ENCODE measurements around the gene RSPH1.

DNA sequence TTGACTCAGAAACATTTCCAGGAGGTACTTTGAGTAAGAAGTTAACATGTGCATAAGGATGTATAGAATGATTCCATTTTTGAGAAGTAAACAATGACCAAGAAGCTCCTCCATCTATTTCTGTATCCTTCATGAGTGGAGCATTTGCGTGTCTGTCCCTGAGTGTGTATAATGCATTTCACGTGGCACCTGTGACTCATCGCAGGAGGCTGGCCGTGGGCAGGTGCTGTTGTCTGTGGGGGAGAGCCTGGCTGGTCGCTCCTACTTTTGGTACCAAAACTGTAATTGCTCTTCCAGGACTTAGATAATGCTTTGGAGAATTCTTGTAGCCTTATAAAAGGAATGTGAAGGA is 34.1 kb upstream of the RSPH1 start:
- no peak for TF ChIP-seq POLR2A (IDR thresholded peaks at IDR 0.05)
- TF ChIP-seq, protein P1, sequence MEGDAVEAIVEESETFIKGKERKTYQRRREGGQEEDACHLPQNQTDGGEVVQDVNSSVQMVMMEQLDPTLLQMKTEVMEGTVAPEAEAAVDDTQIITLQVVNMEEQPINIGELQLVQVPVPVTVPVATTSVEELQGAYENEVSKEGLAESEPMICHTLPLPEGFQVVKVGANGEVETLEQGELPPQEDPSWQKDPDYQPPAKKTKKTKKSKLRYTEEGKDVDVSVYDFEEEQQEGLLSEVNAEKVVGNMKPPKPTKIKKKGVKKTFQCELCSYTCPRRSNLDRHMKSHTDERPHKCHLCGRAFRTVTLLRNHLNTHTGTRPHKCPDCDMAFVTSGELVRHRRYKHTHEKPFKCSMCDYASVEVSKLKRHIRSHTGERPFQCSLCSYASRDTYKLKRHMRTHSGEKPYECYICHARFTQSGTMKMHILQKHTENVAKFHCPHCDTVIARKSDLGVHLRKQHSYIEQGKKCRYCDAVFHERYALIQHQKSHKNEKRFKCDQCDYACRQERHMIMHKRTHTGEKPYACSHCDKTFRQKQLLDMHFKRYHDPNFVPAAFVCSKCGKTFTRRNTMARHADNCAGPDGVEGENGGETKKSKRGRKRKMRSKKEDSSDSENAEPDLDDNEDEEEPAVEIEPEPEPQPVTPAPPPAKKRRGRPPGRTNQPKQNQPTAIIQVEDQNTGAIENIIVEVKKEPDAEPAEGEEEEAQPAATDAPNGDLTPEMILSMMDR (IDR thresholded peaks at IDR 0.05) = no peak
